Medulla oblongata (tissue), 1 donor: ENCODE measurements around the gene NUTM2A.
"Not testable (repeated sequence)": the region's sequence is repeated elsewhere in the genome, so short reads cannot be mapped to it uniquely, and the experiment has no call there.

ENCODE experiments used
- DNase-seq: peaks from one replicate; pipeline ENCODE4 v3.0.0-alpha.2; 2015; ENCODE audit errors: extremely low spot score

NUTM2A gene, protein sequence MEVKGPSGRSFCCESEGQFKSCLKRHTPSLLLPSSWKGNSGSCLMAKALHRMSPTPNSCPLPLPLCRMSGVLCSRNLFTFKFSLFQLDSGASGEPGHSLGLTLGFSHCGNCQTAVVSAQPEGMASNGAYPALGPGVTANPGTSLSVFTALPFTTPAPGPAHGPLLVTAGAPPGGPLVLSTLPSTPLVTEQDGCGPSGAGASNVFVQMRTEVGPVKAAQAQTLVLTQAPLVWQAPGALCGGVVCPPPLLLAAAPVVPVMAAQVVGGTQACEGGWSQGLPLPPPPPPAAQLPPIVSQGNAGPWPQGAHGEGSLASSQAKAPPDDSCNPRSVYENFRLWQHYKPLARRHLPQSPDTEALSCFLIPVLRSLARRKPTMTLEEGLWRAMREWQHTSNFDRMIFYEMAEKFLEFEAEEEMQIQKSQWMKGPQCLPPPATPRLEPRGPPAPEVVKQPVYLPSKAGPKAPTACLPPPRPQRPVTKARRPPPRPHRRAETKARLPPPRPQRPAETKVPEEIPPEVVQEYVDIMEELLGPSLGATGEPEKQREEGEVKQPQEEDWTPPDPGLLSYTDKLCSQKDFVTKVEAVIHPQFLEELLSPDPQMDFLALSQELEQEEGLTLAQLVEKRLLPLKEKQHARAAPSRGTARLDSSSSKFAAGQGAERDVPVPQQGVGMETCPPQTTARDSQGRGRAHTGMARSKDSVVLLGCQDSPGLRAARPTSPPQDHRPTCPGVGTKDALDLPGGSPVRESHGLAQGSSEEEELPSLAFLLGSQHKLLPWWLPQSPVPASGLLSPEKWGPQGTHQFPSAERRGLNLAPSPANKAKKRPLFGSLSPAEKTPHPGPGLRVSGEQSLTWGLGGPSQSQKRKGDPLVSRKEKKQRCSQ

DNA sequence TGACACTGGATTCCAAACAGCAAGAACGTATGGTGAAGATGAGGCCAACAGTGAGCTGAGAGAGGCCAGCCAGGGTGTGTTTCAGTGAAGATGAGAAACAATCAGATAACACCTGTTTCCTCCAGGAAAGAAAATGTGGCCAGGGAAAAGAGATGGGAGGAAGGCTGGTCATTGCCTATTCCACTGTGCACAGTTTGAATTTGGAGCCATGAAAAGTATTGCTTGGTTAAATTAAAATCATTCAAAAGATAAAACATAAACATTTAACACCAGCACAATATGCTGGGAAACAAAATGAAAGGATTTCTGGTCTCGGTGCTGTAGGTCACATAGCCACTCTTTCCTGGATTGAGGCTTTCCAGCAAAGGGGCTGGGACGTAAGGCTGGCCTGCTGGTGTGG is at the start of gene NUTM2A:
TSS of gene NUTM2A (plus strand) at position 301 of the 400 bp plus-strand sequence. CDS start 383 bp downstream, outside the sequence.
- not testable (repeated sequence) for DNase-seq

DNA sequence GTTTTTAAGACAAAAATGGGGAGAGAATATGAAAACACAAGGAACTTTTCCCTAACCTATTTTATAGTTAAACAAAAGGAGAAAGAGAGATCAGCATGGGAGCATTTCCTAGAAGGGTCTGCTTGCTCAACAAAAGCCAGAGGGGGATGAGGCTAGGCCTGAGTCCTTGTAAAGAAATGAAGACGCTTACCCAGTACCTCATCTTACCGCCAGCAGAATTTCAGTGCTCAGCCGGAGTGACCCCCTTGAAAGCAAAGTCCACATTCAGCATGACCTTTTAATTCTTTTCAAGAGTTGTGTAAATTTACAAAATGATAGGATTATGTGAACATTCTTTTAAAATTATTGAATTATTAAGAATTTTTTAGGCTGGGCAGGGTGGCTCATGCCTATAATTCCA is 47.7 kb upstream of the NUTM2A start:
- not testable (repeated sequence) for DNase-seq

DNA sequence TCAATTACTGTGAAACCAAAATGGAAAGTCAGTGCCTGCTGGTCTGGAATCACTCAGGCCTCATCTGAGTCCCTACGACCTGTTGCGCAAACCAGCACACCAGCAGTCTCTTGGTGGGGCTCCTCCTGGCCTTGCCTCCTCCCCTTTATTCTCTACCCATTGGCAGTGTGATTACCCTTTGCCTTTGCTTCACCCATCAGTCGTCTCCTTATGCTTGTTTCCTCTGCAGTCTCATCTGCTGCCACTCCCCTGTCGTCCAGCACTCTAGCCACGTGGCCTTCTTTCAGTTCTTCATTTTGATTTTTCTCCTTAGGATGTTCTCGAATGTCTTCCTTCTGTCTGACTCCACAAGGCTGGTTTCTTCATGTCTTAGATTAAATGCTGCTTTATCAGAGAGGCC is 40.8 kb upstream of the NUTM2A start:
- DNase-seq, result peak; percentile 54

DNA sequence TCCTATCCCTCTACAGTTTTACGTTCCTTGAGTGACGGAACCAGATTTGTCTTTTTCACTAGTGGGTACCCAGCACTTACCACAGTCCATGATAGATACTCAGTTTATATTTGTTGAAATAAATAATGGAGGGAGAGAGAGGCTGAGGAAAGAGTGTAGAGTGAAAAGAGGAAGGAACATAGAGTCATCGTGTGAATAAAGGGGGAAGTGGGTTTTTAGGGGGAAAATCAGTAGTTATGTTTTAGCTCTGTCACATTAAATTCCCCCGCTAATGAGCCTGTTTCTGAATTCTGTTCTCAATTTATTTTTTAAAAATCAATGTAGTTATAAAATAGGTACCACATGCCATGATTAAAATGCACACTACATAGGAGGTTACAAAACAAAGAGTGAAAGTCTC is 39.2 kb upstream of the NUTM2A start:
- not testable (repeated sequence) for DNase-seq

DNA sequence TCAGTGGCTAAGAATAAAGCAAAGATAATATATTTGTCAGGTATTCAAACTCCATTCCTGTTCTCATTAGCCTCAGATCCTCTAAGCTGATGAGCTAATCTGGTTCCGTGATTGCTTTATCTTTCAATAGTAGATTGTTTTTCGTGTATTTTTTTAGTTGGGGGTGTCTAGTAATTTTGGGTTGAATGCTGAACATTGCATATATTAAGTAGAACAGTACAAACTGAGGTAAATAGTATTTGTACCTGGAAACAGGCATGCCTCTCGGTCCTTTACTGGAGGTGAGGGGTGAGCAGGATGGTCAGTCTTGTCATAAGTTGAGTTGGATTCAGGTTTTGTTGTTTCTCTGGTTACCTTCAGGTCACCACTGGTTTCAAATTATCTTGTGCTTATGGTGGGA is 37.7 kb upstream of the NUTM2A start:
- DNase-seq, result not testable (repeated sequence)

DNA sequence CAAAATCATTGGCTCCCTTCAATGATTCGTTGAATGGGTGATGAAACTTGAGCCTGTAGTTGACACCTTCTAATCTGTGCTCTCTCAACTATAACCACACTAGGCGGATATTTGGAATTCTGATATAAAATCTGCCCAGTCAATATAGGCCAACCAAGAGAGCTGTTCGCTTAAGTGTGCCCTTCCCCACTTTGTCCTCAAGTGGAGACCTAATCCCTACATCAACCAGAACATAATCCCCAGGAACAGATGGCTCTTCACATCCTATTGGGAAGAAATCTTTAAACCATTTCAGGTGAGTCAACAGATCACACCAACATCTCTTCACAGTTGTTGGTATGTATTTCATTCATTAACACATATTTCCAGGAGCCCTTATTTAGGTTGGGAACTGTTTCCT is 33.4 kb upstream of the NUTM2A start:
- DNase-seq, result not testable (repeated sequence)

DNA sequence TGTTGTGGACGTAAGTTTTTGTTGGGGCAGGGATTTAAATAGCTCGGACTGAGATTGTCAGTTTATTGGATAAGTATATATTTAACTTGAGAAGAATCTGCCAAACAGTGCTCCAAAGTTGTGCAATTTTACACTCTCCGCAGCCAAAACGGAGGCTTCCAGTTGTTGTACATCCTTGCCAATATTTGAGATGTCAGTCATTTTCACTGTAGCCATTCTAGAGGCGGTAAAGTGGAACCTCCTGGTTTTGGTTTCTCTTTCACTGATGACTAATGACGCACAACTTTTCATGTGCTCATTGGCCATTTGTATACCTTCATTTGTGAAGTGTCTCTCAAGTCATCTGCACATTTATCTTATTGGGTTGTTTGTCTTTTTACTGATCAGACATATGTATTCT is 24.3 kb upstream of the NUTM2A start:
- DNase-seq, result peak; percentile 59

DNA sequence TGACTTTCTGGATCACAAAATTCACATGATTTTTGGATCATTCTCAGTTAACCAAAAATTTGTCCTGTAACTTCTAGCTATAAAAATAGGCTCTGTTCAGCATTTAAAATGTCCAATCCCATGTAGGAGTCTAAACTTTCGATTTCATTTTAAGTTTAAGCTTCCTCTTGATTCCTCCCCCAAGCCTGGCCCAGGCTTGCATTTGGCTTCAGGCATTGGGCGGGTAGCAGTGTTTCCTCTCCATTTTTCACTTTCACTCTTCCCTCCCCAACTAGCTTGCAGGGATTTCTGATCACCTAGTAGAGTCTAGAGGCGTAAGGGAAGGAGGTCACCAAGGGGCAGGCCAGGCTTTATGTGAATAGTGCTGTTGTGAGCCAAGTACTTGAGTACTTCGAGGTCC is 20.4 kb upstream of the NUTM2A start:
- not testable (repeated sequence) for DNase-seq

DNA sequence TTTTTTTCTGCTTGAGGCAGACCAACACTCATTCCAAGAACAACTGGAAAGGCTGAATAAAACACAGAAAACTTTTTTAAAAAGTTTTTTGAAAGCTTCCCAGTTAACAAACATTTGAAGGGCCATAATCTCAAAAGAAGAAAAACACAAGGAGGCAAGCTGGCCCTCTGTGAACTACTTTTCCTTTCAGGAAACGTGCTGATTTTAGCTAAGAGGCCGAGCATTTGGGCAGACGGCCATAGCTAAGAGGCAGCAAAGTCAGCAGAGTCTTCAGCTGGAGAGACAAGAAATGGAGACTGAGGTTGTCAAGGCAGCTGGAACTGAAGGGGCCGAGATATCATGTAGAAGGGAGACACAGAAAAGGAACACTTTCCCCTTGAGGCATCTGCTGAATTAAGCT is 18.3 kb upstream of the NUTM2A start:
- not testable (repeated sequence) for DNase-seq

DNA sequence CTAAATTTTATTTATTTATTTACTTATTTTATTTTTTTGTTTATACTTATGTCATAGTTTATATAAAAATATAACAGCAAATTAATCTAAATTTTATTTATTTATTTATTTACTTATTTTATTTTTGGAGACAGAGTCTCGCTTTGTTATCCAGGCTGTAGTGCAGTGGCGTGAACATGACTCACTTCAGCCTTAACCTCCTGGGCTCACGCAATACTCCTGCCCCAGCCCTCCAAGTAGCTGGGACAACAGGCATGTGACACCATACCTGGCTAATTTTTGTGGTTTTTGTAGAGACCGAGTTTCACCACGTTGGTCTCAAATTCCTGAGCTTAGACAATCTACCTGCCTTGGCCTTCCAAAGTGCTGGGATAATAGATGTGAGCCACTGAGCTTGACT is 14.9 kb upstream of the NUTM2A start:
- not testable (repeated sequence) for DNase-seq

DNA sequence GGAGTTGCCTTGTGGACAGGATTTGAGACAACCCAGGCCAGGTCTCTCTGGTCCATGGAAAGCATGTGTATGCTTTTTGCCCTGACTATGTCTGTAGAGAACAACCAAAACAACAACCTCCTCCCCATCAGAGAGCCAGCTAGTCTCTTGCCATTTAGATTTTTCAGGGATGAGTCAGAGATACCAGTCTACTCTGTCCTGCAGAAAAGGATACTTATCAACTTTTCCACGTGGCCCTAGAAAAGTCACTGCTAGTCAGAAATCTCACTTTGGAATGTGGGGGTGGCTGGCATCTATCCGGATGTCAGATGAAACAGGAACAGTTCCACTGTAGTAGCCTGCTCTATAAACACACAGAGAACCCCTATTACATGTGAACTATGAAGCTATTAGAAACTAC is 13.4 kb upstream of the NUTM2A start:
- DNase-seq, result not testable (repeated sequence)

DNA sequence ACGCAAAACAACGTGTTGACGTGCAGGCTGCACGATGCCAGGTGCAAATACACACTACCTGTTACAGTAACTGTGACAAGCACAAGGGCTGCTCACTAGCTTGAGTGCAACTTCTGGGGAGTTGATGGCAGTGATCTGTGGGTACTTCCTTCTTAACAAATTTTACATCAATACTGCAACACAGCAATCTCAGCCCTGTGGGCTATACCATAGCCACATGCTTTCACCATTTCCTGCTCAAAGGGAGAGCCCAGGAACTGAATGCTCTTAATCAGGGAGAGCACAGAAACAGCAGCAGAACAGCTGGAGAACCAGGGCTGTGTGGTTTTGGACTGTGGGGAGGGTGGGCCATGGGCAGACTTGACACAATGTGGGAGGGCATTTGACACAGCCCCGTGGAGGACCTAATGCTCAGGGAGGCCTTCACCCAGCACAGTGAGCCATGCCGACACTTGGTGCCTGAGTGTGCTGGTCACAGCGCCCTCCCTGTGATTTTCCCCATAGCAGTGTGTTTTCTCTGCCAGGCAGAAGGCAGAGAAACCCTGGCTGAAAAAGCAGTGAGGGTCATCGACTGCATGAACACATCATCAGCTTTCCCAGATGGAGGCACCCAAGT is 12.0 kb upstream of the NUTM2A start:
- DNase-seq, result not testable (repeated sequence)

DNA sequence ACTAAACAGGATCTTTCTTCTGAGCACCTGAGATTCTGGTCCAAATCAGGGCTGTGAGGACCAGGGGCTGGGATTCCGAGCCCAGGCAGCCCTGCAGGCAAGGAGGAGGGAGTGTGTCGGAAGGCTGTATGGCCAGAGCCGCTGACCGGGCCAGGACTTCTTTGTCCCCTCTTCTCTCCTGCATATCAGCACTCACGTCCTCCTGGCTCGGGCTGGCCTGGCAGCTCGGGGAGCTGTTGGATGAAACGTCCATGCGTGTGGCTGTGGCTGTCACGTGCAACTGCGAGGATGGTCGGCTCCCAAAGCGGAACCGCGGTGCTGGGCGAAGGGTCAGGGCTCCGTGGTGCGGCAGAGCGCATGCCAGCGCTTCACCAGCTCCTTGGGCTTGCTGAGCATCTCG is 11.4 kb upstream of the NUTM2A start:
- not testable (repeated sequence) for DNase-seq

DNA sequence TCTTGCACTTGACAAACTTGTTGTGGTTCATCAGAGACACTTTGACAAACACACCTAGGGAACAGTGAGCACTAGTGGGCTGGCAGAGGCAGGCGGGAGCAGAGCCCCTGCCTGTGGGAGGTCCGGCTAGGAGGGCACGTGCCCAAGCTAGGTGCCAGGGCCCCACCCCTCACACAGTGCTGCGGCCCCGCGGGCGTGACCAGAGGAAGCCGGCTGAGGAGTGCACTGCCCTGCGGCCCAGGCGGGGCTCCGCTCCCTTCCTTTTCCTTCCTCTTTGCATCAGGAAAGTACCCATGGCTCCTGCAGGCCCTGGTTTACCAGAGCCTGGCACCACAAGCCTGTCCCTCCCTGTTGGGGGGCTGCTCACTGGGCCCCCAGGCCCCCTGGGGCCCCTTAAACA is 9.1 kb upstream of the NUTM2A start:
- DNase-seq, result not testable (repeated sequence)

DNA sequence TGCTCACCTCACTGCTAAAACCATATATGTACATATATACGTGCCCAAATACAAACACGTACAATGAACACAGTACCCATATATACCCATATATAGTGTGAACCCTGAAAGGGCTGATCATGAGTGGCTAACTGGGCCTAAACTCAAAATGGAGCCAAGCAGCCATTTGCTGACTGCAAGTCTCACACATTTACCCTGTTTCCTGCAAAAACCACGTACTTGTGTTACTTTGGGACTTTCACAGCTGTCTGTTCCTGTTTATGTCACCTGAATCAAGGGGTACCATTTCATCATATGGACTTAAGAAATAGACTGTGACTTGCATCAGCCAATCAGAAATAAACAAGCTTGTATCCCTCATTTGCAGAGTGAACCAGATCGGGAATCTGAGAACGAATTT is 5.9 kb upstream of the NUTM2A start:
- not testable (repeated sequence) for DNase-seq

DNA sequence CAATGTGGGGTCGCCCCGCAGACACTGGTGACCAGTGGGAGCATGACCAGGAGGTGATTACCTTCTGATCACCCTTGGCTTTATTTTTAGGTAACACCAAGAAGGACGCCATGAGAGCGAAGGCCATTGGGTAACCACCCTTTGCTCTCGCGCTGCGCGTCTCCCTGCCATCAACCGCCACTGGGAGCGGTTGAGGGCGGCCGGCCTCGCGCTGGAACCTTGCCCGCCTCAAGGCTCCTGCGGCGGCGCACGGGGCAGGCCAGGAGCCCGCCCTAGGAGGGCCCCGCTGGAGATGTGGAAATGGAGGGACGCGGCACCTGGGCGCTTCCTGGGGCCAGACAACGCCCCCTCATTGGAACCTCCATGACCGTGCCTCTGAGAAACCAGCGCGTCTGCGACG is 2.5 kb upstream of the NUTM2A start:
- not testable (repeated sequence) for DNase-seq

DNA sequence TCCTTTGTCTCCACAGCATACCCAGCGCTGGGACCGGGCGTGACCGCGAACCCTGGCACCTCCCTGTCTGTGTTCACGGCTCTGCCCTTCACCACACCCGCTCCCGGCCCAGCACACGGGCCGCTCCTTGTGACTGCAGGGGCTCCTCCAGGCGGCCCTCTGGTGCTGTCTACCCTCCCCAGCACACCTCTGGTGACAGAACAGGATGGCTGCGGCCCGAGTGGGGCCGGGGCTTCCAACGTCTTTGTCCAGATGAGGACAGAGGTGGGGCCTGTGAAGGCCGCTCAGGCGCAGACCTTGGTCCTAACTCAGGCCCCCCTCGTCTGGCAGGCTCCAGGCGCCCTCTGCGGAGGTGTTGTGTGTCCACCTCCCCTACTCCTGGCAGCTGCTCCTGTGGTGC is 3.0 kb downstream of the NUTM2A start:
- DNase-seq, result not testable (repeated sequence)

DNA sequence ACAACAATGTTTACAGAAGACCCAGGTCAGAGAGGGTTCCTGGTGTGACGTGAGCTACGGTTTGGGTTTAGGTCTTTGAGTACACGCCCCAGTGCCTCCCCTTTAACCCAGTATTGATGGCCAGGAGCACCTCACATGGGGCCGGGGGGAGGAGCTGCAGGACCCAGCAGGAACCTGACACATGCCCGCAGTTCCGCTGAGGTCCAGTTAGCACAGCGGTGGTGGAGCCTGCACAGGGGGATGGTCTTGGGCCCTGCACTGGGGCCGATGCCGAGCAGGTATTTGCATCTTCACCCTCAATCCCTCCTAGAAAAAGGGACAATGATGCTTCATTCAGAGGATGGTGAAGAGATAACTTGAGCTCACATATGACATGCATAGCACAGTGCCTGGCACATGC is 4.0 kb downstream of the NUTM2A start:
- DNase-seq, result not testable (repeated sequence)

DNA sequence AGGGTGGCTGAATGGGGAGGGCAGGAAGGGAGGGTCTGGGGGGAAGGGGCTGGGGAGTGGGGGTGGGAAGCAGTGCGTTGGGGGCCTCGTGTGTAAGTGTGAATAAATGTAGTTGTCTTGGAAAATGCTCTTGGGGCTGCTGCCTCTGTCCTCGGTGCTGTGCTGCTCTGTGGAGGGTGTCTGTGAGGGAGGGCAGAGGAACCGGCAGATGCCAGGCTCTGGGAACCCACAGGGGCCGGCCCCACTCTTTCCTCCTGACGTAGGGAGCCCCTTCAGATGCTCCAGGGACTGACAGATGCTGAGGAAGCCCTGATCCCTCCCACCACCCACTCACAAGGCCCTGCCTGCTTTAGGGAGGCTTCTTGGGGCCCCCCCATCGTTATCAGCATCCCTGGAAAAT is 9.6 kb downstream of the NUTM2A start:
- DNase-seq, result not testable (repeated sequence)

DNA sequence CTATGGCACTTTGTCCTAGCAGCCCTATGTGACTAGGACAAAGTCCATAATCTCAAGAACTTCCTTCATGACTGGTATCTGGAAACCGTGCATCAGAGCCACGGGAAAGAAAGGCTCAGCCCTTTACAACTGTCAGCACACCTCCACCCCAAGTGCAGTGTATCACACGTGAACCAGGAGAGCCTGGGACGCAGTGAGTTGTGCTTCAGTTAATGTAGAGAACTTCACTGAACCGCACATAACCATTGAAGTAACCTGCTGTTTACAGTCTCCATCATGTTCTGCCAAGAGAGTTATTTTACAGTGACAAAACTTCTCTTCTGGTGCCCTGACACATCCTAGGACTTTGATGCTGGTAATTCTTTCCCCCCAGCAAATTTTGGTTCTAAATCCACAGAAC is 12.0 kb downstream of the NUTM2A start:
- not testable (repeated sequence) for DNase-seq

DNA sequence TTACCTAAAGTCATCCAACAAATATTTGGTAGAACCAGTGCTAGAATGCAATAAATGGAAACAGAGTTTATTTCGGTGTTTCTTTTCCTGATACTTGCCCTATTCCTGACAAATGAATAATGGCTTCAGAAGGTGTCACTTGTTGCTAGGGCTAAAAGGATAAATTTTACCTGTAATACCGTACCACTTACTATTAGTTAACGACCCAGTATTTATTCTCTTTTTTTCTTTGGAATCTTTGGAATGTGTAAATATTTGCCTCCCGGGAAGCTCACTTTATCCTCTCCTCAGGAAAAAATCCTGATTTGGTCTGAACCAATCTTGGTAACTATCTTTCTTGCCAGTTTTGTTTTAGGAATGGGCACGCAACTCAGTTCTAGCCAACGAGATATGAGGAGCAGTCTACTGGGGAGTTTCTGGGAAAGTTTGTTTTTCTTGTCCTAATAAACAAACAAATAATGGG is 14.1 kb downstream of the NUTM2A start:
- DNase-seq, result not testable (repeated sequence)

DNA sequence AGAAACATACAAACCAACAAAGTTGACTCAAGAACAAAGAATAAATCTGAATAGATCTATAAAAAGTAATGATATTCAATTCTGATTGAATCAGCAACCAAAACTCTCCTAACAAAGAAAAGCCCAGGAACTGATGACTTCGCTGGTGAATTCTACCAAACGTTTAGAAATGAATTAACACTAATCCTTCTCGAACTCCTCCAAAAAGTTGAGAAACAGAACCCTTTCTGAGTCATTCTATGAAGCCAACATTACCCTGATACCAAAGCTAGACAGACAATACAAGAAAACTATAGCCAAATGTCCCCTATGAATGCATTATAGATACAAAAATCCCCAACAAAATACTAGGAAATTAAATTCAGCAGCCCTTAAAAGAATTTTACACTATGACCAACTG is 16.9 kb downstream of the NUTM2A start:
- DNase-seq, result not testable (repeated sequence)
